NCI-H1694 treated with DMSO at 0.1 percent for 48 hours (cell line): Measurements from ENCODE around the gene ZNF614.
A peak's percentile ranks its signal among the peaks of the same experiment; 100 is the strongest.
"Not testable (repeated sequence)": the region's sequence is repeated elsewhere in the genome, so short reads cannot be mapped to it uniquely, and the experiment has no call there.

Source experiments
- DNase-seq: peaks from one replicate; lab custom pipeline; 2025; lab: John Stamatoyannopoulos, UW

ZNF614 gene

DNA sequence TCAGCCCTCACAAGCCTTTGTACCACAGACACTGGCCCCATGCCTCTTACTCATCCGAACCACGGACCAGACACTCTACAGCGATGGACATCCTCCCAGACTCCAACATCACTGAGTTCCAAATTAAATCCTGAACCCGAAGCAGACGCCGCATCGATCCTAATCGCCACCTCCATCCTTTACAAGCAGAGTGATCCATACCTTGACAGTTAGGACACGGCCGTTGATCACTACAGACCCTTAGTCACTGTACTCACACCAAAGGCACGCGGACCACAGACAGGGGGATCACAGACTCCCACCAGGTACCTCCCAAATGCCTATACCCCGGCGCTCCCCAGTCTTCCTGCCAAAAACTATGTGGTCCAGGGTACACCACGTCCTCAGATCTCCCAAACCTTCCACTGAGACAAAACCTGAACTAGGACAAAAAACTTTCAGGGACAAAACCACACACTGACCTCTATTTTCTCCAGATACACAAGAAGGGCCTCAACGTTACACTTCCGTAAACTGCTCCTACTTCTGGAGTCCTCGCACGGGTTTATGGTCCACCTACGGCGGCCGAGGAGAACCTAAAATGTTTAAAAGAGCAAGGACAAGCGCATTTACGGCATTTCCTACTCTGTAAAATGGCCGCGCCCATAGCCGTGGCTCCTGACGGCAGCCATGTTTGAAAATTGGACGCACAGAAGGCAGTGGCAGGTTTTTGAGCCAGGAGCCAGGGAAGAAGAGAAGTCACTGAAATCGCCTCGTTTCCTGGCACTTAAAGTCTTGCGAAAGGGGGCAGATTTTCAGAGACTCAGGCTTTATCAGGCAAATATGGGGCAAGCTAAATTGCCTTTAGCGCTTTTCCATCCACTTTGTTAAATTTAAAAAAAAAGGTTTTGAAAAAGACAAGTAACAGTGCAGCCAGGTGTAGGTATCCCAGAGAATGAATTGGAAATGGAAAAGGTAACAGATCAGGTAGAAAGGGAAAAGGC lies 41.6 kb downstream of the ZNF614 start, which contains the start of gene ZNF350:
Gene ZNF350, minus strand, starts transcription at position 532 of the 983 bp plus-strand sequence. CDS start 12,480 bp downstream, outside the sequence.
- DNase-seq: peak; percentile 66

DNA sequence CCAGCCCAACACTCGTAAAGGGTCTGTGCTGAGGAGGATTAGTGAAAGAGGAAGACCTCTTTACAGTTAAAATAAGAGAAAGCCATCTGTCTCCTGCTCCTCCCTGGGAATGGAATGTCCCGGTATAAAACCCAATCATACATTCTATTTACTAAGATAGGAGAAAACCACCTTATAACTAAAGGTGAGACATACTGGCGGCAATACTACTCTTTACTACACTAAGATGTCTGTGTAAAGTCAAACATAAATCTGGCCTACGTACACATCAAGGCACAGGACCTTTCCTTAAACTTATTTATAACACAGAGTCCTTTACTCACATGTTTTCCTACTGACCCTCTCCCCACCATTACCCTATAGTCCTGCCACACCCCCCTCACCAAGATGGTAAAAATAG lies 44.8 kb downstream of the ZNF614 start:
- DNase-seq: no peak

DNA sequence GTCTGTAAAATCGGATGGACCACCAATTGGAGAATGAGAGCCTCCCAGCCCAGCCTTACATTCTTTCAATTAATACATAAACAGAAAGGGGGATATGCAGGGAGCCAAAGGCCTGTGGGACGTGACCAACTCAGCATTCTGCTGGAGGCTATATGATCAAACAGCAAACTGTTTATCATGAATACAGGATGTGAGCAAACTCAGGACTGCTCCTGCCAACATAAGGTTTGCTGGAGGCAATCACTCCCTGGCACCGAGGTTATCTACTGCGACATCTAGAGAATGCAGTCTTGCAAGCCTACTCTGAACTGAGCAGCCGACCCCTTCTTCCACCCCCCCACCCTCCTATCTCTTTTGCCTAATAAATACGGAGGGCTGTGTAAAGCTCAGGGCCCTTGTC lies 47.3 kb downstream of the ZNF614 start:
- DNase-seq: not testable (repeated sequence)

DNA sequence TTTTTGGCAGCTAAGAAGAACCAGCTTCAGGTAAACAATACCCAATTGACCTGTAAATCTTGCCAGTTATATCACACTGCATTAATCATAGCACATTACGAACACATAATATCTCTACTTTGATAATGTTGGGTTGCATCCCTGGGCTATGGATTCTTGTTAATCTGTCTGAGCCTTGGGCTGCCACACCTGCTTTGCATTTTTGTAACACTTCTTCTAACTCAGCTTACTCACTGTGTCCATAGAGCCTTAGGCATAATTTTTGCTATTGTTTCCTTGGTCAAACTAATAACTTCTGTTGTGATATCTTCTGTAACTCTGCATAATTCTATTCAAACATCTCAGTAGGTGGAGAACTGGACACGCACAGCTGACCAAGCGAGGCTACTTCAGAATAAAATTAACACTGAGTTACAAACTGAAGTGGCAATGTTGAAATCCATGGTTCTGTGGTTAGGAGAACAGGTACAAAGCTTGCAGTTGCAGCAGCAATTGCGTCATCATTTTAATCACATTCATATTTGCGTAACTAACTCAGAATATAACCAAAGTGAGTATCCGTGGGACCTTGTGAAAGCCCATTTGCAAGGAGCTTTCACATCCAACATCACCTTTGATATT lies 48.0 kb downstream of the ZNF614 start:
- DNase-seq: no peak

DNA sequence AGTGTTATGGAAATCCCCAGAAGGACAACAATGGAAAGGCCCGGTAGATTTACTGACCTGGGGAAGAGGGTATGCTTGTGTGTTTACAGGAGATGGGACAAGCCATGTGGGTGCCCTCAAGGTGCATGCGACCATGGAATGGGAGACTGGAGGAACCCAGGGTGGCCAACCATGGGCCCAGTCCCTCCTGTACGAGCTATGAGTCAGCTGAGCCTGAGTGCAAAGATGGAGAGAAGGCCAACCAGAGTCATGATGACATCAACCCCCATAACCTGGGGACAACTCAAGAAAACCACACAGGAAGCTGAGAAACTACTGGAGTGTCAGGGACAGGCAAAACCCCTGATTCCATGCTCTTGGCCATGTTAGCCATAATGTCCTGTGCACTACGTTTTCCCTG lies 49.3 kb downstream of the ZNF614 start:
- no peak for DNase-seq

DNA sequence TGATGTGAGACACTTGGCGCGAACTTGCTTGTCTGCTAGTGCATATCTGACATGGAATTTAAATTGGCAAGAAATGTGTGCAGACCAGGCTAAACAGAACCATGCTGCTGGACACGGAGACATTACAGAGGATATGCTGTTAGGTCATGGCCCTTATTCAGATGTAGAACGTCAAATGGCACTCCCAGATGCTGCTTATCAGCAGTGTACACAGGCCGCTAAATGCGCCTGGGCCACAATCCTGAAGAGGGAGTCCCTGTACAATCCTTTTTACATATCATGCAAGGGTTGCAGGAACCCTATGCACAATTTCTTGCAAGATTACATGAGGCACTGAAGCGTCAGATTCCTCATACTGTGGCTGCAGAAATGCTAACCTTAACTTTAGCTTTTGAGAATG lies 50.8 kb downstream of the ZNF614 start:
- DNase-seq: no peak

DNA sequence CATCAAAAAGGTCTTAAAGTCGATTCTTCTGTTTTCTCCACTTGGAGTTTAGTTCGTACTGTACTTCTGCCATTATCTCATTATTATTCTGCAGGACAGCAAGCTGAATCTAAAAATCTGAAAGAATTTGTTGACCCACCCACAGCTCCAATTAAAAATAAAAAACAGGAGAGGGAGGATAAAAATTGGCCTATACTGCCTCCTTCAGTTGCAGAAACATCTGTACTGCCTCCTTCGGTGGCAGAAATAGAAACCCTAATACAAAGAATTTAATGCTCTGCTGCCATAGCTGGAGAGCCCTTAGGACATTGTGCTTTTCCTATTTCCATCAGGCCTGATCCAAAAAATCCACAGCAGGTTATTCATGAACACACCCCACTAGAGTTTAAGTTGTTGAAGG lies 51.3 kb downstream of the ZNF614 start:
- DNase-seq: no peak

DNA sequence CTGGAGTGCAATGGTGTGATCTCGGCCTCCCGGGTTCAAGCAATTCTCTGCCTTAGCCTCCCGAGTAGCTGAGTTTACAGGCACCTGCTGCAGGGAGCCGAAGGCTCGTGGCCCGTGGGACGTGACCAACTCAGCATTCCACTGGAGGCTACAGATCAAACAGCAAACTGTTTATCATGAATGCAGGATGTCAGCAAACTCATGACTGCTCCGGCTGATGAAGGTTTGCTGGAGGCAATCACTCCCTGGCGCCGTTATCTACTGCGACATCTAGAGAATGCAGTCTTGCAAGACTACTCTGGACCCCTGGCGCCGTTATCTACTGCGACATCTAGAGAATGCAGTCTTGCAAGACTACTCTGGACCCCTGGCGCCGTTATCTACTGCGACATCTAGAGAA lies 52.4 kb downstream of the ZNF614 start:
- DNase-seq: not testable (repeated sequence)

DNA sequence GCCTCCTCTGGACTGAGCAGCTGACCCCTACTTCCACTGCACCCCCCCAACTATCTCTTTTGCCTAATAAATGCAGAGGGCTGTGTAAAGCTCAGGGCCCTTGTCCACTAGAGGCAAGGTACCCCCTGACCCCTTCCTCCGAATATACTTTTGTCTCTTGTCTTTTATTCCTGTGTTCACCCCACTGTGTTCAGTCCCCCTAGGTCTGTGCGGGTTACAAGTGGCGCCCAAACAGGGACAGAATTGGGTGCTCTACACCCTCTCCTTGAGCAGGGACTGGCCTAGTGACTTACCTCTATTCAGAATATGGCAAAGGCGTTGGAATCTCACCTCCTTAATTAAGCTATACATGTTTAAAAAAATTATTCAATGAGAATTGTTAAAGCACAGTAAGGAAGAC lies 56.6 kb downstream of the ZNF614 start:
- no peak for DNase-seq

DNA sequence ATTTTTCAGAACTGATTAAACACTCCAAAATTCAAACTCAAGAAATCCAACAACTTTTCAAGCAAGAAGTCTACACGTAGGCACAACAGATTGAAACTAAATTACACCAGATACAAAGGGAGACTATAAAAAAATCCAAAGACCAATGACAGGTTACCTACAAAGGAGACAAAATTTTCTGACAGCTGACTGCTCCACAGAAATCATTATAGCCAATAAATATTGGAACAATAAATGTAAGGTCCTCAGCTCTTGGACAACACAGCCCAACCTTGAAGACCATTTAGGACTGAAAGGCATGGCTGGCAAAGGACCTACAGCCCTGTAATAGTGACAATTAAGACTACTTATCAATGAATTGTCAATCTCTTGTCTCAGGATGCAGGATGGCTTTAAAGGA lies 57.5 kb downstream of the ZNF614 start:
- DNase-seq: no peak

DNA sequence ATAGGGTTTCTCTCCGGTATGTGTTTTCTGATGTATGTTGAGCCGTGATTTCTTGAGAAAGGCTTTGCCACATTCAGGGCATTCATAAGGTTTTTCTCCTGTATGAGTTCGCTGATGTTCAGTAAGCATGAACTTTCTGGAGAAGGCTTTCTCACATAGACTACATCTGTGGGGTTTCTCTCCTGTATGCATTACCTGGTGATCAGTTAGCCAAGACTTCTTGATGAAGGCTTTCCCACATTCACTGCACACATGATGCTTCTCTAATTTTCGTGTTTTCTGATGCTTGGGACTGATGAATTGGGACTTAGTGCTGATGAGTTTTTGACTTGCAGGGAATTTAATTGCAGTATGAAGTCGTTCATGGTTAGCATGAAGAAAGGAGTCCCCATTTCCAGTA lies 62.6 kb downstream of the ZNF614 start:
- no peak for DNase-seq
